Hippocampal formation (tissue), 2 donors: Measurements from ENCODE around the gene YAP1.

Source experiments
- DNase-seq, 2 donors: peaks; one replicate each; lab custom pipeline; 2025; lab: John Stamatoyannopoulos, UW

The YAP1 gene

GRCh38 chr11:102117472-102118113, 7.3 kb downstream of the YAP1 start:
- no peak for DNase-seq

GRCh38 chr11:102118937-102119336, 8.7 kb downstream of the YAP1 start:
- DNase-seq = no peak

GRCh38 chr11:102119997-102120396, 9.8 kb downstream of the YAP1 start:
- DNase-seq = no peak

GRCh38 chr11:102120437-102120973, 10.3 kb downstream of the YAP1 start:
- no peak for DNase-seq

- no peak for DNase-seq
These were observed 11.1 kb downstream of the YAP1 start for GRCh38 chr11:102121329-102121728.

GRCh38 chr11:102134597-102134996, 24.4 kb downstream of the YAP1 start:
- DNase-seq = no peak

- DNase-seq = no peak
These were observed 25.0 kb downstream of the YAP1 start for GRCh38 chr11:102135256-102135655.

- DNase-seq = no peak
These were observed 28.0 kb downstream of the YAP1 start for GRCh38 chr11:102138223-102138622.

- DNase-seq = no peak
These were observed 28.4 kb downstream of the YAP1 start for GRCh38 chr11:102138670-102139069.

GRCh38 chr11:102139081-102139498, 28.8 kb downstream of the YAP1 start:
- no peak for DNase-seq

GRCh38 chr11:102142333-102142732, 32.1 kb downstream of the YAP1 start:
- DNase-seq = no peak

- no peak for DNase-seq
These were observed 33.6 kb downstream of the YAP1 start for GRCh38 chr11:102143867-102144266.

GRCh38 chr11:102144357-102145355, 34.4 kb downstream of the YAP1 start:
- no peak for DNase-seq

- DNase-seq = no peak
These were observed 36.8 kb downstream of the YAP1 start for GRCh38 chr11:102147015-102147414.

GRCh38 chr11:102147632-102148031, 37.4 kb downstream of the YAP1 start:
- no peak for DNase-seq

GRCh38 chr11:102148059-102148458, 37.8 kb downstream of the YAP1 start:
- no peak for DNase-seq

- DNase-seq = no peak
These were observed 41.7 kb downstream of the YAP1 start for GRCh38 chr11:102151784-102152525.

GRCh38 chr11:102153082-102153481, 42.8 kb downstream of the YAP1 start:
- no peak for DNase-seq

GRCh38 chr11:102154806-102155205, 44.6 kb downstream of the YAP1 start:
- DNase-seq = no peak

- DNase-seq = no peak
These were observed 45.4 kb downstream of the YAP1 start for GRCh38 chr11:102155676-102156075.

GRCh38 chr11:102157219-102157618, 47.0 kb downstream of the YAP1 start:
- no peak for DNase-seq

GRCh38 chr11:102158164-102158735, 48.0 kb downstream of the YAP1 start:
- DNase-seq = no peak
